ENCODE results near the gene CECR2. TPM values are rescaled to one million over a fixed set of nuclear protein-coding genes. Genes with fewer than 3 reads are reported as not detected.

CECR2 gene
- total and polyA plus RNA-seq, 12 donors = 1.1 to 9.1 (median 6.3) TPM

- ATAC-seq (peak; percentile 78 to 93 (median 89)), DNase-seq (peak in 1 of 2 donors; percentile 50)
- Histone ChIP-seq H3K27ac (no peak overlapping the region), H3K4me1 (peaks cover 0 to 7% (median 0%) of the 10 kb centered on the region in 9 donors), H3K27me3 (no peaks in the 10 kb centered on the region), H3K9me3 (no peaks in the 10 kb centered on the region), H3K36me3 (peaks cover 0 to 41% (median 5%) of the 10 kb centered on the region in 9 donors), H3K4me3 (no peak overlapping the region)
- WGBS, 2 donors = 47 to 54% methylated on average over 12 of the region's 12 CpGs
- intact Hi-C loops (cut with DNase I) = loop anchor here in 9 of 10 donors (1.0 to 10.0 kb wide), 13 partner anchors 134 to 584 kb away; partner anchors contain the start of genes CECR2 (in 4 of the 9), ADA2 (in 2 of the 9) and IL17RA (in 1 of the 9)
- peak; percentile 42 to 83 (median 68) for TF ChIP-seq CTCF (IDR thresholded peaks at IDR 0.05)
Measured at GRCh38 chr22:17501679-17502285, 132.5 kb downstream of the CECR2 start.

- intact Hi-C loops (cut with DNase I) = loop anchor here in 5 of 10 donors (10.0 kb wide), 4 partner anchors 293 to 423 kb away; partner anchors contain the start of genes ADA2 (in 2 of the 5) and IL17RA (in 1 of the 5)
- Histone ChIP-seq H3K4me3 (no peak overlapping the region), H3K27ac (no peak overlapping the region), H3K9me3 (no peaks in the 10 kb centered on the region), H3K36me3 (peaks cover 0 to 66% (median 0%) of the 10 kb centered on the region in 9 donors), H3K27me3 (no peaks in the 10 kb centered on the region), H3K4me1 (no peaks in the 10 kb centered on the region)
- no peak for DNase-seq
- 83 to 89% methylated on average over 3 of the region's 3 CpGs for WGBS, 2 donors
- no peak for TF ChIP-seq CTCF (IDR thresholded peaks at IDR 0.05)
- ATAC-seq = peak in 1 of 8 donors; percentile 80
Measured at GRCh38 chr22:17508110-17508509, 138.8 kb downstream of the CECR2 start.

- WGBS, 2 donors = 96 to 97% methylated on average over 4 of the region's 4 CpGs
- H3K4me3 ChIP-seq = no peak overlapping the region
- TF ChIP-seq CTCF (IDR thresholded peaks at IDR 0.05) = no peak
- intact Hi-C loops (cut with DNase I) = no loop called here
- DNase-seq (no peak), ATAC-seq (no peak)
- H3K27ac ChIP-seq = peak overlapping the region in 1 of 10 donors; percentile 66
- H3K36me3 ChIP-seq = peaks cover 0 to 29% (median 0%) of the 10 kb centered on the region in 9 donors
- H3K4me1 ChIP-seq = peaks cover 0 to 9% (median 0%) of the 10 kb centered on the region in 9 donors
- no peaks in the 10 kb centered on the region for H3K27me3 ChIP-seq
- no peaks in the 10 kb centered on the region for H3K9me3 ChIP-seq
Measured at GRCh38 chr22:17512960-17513359, 143.7 kb downstream of the CECR2 start.

- no peak for DNase-seq
- H3K4me1 ChIP-seq = peaks cover 0 to 13% (median 0%) of the 10 kb centered on the region in 9 donors
- 38 to 40% methylated on average over 2 of the region's 2 CpGs for WGBS, 2 donors
- peak in 4 of 8 donors; percentile 16 to 55 (median 40) for ATAC-seq
- no peak overlapping the region for H3K4me3 ChIP-seq
- H3K27me3 ChIP-seq = no peaks in the 10 kb centered on the region
- peak overlapping the region in 7 of 10 donors; percentile 4 to 70 (median 46) for H3K27ac ChIP-seq
- no peak for TF ChIP-seq CTCF (IDR thresholded peaks at IDR 0.05)
- H3K36me3 ChIP-seq = peaks cover 0 to 23% (median 0%) of the 10 kb centered on the region in 9 donors
- intact Hi-C loops (cut with DNase I) = no loop called here
- no peaks in the 10 kb centered on the region for H3K9me3 ChIP-seq
Measured at GRCh38 chr22:17513612-17514011, 144.4 kb downstream of the CECR2 start.
